DND-41 (cell line): ENCODE results near the gene OR4C6.

Experiments used
- CTCF ChIP-seq: IDR thresholded peaks from 2 replicates; pipeline ENCODE4 v1.5.1; 2012; ENCODE audit warnings: borderline replicate concordance, low read length, moderate library complexity, mild to moderate bottlenecking; ENCODE audit not compliant: poor library complexity, severe bottlenecking; ENCODE audit errors: extremely low read depth
- EZH2 ChIP-seq: IDR thresholded peaks from 3 replicates; pipeline ENCODE4 v1.6.1; 2012; ENCODE audit warnings: borderline replicate concordance, low read depth, mild to moderate bottlenecking, moderate library complexity, low read length, inconsistent platforms; ENCODE audit not compliant: severe bottlenecking

- TF ChIP-seq EZH2 (no peak), CTCF (no peak)
Measured at GRCh38 chr11:55634813-55635212, 27.2 kb upstream of the OR4C6 start, which contains the start of gene OR4P4.
